H1 (cell line): Measurements from ENCODE around the gene ABI3BP. TPM values are rescaled to one million over a fixed set of nuclear protein-coding genes. Genes with fewer than 3 reads are reported as not detected.

ENCODE experiments used
- HDAC6 ChIP-seq: IDR thresholded peaks from one replicate; pipeline ENCODE4 v1.7.1; 2012; ENCODE audit warnings: low read depth, mild to moderate bottlenecking, inconsistent platforms, low read length, moderate library complexity
- MAFK ChIP-seq: IDR thresholded peaks from 2 replicates; pipeline ENCODE4 v1.6.1; 2012; ENCODE audit warnings: low read depth, mild to moderate bottlenecking, improper control_type of control experiment, low read length
- POLR2AphosphoS5 ChIP-seq: IDR thresholded peaks from 2 replicates; pipeline ENCODE4 v1.6.1; 2011; ENCODE audit warnings: low read depth, low read length
- SAP30 ChIP-seq: fragments of 300-600 bp; sonication (generic); IDR thresholded peaks from 2 replicates; pipeline ENCODE4 v1.7.1; 2012; ENCODE audit warnings: low read length, moderate library complexity, mild to moderate bottlenecking, inconsistent platforms; ENCODE audit not compliant: insufficient read depth, insufficient replicate concordance
- SIX5 ChIP-seq: IDR thresholded peaks from 2 replicates; pipeline ENCODE4 v1.6.1; 2011; ENCODE audit warnings: mild to moderate bottlenecking, low read depth, low read length
- SP4 ChIP-seq: IDR thresholded peaks from 2 replicates; pipeline ENCODE4 v1.6.1; 2012; ENCODE audit warnings: low read length, inconsistent platforms
- SUZ12 ChIP-seq: fragments of 200-600 bp; sonication (generic); IDR thresholded peaks from 2 replicates; pipeline ENCODE4 v1.6.1; 2012; ENCODE audit warnings: mild to moderate bottlenecking, inconsistent platforms, low read length, moderate library complexity, mixed read lengths
- ZNF274 ChIP-seq: IDR thresholded peaks from 2 replicates; pipeline ENCODE4 v1.7.0; 2012; ENCODE audit warnings: low read length, borderline replicate concordance; ENCODE audit errors: extremely low read depth
- polyA plus RNA-seq, 7 experiments: library from polyadenylated mRNA; depleted of rRNA in 3 of 7; stranded (reverse) in 5 of 7; unstranded in 2 of 7; fragments of >200 nt in 5 of 7; fragments of 200-250 nt in 2 of 7; gene quantifications; 1 replicate in 5 of 7; 2 replicates in 1 of 7; 4 replicates in 1 of 7; pipeline versions ENCODE4 v1.2.1 to v1.2.3, GENCODE V29; 2011 to 2013; ENCODE audit warnings: missing spikeins in 2 of 7, mixed read lengths in 2 of 7
- total RNA-seq: library from RNA; stranded (reverse); fragmentation: NEBNext Ultra II Directional; extraction: Animal tissue kit (Norgen Biotek cat#: 25700); gene quantifications from 2 replicates; pipeline ENCODE4 v1.2.1, GENCODE V29; 2021
- TF ChIP-seq, protein P1 (sequence below): IDR thresholded peaks from 2 replicates; pipeline ENCODE4 v1.6.1; 2012; ENCODE audit warnings: inconsistent platforms

Gene ABI3BP
- total and polyA plus RNA-seq, 2 of the 8 experiments (the other 6 are each of a cell fraction or from before 2014, with no cell fraction given), result 0.08 to 0.32 TPM

DNA sequence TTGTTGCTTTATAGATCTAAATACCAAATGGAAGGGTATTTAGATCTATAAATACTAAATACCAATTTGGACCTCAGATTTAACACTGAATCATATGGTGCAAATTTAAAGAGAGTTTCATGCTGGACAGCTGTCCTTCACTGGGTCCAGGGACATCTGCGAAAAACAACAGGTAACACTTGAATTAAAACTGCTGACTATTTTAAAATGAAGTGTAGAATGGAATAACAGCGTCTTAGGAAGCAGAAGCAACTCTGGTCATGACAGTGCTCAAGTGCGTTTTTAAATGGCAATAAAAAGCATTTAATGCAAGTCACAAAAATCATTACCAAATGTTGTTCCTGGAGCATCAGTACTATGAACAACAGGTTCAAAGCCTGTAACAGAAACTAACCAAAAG is 177.6 kb downstream of the ABI3BP start (continued):
- no peak for TF ChIP-seq SUZ12
- TF ChIP-seq POLR2AphosphoS5, result no peak
- TF ChIP-seq HDAC6, result no peak
- TF ChIP-seq, protein P1, sequence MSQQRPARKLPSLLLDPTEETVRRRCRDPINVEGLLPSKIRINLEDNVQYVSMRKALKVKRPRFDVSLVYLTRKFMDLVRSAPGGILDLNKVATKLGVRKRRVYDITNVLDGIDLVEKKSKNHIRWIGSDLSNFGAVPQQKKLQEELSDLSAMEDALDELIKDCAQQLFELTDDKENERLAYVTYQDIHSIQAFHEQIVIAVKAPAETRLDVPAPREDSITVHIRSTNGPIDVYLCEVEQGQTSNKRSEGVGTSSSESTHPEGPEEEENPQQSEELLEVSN, result no peak
- TF ChIP-seq MAFK, result no peak
- TF ChIP-seq SAP30, result no peak
- no peak for TF ChIP-seq ZNF274
- no peak for TF ChIP-seq SP4
- no peak for TF ChIP-seq SIX5
